HG02623 (cell line): ENCODE data around the gene CDK5.
"Not testable (repeated sequence)": the region's sequence is repeated elsewhere in the genome, so short reads cannot be mapped to it uniquely, and the experiment has no call there.

ENCODE experiments used
- ATAC-seq: cut with Tn5 transposase; IDR thresholded peaks from one replicate; pipeline ENCODE4 v1.9.1; 2021; ENCODE audit warnings: moderate library complexity; ENCODE audit not compliant: unreplicated experiment

Gene CDK5

GRCh38 chr7:151035902-151036301, 21.8 kb downstream of the CDK5 start:
- no peak for ATAC-seq

DNA sequence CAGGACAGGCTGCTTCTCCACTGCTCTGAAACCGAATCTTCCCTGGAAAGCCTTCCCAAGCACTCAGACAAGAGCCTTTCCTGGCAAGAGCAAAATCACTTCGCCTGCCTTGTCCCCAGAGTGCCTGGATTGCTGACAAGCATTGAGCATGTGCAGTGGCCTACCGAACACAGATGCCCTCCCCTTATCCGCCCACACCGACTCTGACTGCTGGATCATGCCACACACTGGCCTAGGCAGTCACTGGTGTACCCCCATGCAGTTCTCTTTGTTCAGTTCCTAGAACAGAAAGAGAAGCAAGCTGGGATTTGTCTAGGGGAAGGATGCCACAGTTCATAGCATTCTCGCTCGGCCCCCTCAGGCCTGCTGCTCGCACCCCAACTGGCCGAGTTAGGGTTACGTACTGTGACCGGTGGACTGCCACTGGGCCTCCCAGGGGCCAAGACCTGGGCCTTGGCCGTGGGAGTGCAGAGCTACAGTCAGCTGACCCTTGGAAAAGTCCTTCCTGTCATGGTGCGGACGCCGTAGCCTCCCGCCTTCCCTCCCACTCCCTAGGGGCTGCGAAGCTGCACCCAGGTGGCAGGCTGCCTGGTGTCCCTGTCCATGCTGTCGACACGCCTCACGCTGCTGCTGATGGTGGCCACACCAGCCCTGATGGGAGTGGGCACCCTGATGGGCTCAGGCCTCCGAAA, 22.5 kb downstream of the CDK5 start:
- no peak for ATAC-seq

DNA sequence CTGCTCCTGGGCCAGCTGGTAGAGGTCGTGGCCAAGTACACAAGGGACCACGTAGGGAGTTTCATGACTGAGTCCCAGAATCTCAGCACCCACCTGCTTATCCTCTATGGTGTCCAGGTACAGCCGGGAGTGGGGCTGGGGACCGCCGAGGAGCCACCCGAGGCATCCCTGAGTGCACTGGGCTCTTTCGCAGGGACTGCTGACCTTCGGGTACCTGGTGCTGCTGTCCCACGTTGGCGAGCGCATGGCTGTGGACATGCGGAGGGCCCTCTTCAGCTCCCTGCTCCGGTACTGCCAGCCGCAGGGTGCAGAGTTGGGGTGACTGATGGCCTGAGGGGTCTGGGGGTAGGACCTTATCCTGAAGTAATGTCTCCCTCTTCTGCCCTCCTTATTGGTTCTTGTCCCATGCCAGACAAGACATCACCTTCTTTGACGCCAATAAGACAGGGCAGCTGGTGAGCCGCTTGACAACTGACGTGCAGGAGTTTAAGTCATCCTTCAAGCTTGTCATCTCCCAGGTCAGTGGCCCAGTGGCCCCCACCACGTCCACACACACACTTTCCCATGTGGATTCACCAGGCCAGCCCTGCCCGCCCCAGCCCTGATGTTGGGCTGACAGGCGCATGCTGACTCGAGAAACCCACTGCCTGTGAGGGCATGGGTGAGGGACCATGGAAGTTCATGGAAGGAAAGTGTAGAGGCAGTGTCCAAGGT, 23.2 kb downstream of the CDK5 start:
- no peak for ATAC-seq

DNA sequence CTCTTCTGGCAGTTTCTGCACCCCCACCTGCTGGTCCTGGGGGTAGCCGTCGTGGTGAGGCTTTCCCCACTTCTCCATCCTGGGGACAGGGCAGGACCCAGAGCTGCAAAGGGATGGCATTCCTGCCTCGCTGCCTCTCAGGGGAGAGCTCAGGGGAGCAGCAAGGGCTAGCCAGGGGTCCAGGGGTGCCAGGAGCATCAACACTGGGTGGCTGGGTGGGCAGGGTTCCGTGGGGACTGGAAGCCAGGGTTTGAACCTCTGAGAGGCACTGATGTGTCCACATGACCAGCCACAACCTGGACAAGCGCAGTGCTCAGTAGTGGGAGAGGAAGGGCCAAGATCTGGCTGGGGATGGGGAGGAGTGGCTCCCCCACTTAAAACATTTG, 23.8 kb downstream of the CDK5 start:
- ATAC-seq: no peak

- ATAC-seq: no peak
Observed at GRCh38 chr7:151032936-151033863, 24.5 kb downstream of the CDK5 start.

GRCh38 chr7:151031011-151031410, 26.7 kb downstream of the CDK5 start:
- no peak for ATAC-seq

GRCh38 chr7:151028948-151029501, 28.7 kb downstream of the CDK5 start:
- no peak for ATAC-seq

DNA sequence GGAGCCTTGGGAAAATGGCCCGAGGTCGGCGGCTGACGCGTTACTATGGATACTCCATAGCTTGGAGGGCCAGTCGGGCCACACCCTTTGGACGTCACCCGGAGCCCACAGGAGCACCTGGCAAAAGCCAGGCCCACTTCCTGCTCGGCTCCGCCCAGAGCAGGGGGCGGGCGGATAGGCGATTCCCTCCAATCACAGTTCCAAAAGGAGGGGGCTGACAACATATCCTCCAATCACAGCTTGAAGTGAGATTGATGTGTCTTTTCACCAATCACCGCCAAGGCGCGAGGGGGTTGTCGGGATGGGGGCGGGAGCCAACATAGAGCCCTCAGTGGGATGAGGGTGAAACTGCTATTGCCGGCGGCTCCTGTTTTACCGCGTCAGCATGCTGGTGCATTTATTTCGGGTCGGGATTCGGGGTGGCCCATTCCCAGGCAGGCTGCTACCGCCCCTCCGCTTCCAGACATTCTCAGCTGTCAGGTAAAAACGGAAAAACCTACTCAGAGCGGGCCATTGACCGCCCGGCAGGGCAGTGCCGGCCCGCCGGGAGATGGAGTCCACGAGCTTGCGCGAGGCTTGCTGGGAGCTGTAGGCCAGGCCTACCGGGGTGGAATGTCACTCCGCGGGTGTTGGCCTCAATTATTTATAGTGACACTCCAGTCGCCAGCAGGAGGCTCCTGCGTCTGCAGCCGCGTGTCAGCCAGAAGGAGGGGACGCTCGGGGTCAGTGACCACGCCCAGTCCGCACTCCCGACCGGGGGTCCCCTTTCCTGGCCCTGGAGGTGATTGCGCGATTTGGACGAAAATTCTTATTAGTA, 29.4 kb downstream of the CDK5 start, which contains the start of gene ABCB8:
TSS of gene ABCB8 (plus strand) at position 320 of the 817 bp plus-strand sequence. CDS start at position 386, 66 bp downstream.
- peak; percentile 98 for ATAC-seq

DNA sequence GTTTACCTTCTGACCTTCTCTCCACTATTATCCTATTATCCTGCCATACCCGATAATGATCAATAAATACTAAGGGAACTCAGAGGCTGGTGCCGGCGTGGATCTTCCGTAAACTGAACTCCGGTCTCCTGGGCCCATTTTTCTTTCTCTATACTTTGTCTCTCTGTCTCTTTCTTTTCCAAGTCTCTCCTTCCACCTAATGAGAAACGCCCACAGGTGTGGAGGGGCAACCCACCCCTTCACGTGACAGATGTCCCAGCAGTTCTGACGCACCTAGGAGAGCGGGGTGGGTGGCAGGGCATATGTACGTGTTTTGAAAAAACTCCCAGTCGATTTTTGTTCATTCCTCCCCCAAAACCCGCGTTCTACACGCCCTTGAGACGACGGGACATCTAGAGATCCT, 30.0 kb downstream of the CDK5 start:
- ATAC-seq: not testable (repeated sequence)

GRCh38 chr7:151026771-151027727, 30.6 kb downstream of the CDK5 start:
- not testable (repeated sequence) for ATAC-seq

- ATAC-seq: no peak
Observed at GRCh38 chr7:151025924-151026671, 31.6 kb downstream of the CDK5 start.

DNA sequence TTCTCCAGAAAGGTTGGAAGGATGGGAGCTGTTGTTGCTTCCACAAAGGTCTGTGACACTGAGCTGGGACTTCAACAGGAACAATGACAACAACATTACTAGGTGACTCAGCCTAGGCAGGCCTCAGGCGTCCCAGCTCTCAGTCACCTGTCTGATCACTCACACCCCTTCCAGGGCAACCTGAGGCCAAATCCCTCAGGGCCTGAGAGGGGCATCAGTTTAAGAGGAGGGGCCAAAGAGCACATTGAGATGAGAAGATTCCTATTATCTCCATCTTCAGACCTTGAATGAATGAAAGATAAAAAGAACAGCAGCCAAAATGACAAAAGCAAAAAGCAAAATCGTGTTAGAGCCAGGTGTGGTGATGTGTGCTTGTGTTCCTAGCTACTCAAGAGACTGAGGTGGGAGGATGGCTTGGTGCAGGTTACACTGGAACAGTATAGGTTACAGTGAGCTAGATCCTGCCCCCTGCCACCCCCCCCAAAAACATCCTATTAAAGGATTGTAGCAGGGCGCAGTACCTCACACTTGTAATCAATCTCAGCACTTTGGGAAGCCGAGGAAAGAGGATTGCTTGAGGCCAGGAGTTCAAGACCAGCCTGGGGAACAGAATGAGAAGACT, 33.2 kb downstream of the CDK5 start, which contains the start of gene ATG9B:
TSS of gene ATG9B (minus strand) at position 60 of the 622 bp plus-strand sequence. CDS start 71 bp downstream, outside the sequence.
- ATAC-seq: no peak

DNA sequence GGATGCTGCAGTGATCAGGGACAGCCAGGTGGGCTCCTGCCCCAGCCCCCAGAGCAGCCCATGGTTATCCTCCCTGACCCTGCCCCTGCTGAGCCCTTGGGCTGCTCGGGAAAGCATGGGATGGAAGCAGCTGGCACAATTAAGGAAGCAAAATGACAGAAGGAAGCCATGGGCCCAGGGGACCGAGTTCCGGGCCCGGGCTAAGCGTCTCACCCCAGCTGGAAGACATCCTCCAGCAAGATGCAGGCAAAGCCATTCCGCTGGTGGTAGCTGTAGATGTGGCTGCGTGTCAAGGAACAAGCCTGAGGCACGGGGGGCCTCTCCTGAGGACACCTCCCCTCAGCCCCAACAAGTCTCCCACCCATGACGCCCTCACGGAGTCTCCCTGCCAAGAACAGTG, 34.5 kb downstream of the CDK5 start:
- ATAC-seq: no peak

GRCh38 chr7:151020231-151020630, 37.5 kb downstream of the CDK5 start:
- ATAC-seq: no peak

GRCh38 chr7:151019130-151019447, 38.6 kb downstream of the CDK5 start:
- no peak for ATAC-seq

DNA sequence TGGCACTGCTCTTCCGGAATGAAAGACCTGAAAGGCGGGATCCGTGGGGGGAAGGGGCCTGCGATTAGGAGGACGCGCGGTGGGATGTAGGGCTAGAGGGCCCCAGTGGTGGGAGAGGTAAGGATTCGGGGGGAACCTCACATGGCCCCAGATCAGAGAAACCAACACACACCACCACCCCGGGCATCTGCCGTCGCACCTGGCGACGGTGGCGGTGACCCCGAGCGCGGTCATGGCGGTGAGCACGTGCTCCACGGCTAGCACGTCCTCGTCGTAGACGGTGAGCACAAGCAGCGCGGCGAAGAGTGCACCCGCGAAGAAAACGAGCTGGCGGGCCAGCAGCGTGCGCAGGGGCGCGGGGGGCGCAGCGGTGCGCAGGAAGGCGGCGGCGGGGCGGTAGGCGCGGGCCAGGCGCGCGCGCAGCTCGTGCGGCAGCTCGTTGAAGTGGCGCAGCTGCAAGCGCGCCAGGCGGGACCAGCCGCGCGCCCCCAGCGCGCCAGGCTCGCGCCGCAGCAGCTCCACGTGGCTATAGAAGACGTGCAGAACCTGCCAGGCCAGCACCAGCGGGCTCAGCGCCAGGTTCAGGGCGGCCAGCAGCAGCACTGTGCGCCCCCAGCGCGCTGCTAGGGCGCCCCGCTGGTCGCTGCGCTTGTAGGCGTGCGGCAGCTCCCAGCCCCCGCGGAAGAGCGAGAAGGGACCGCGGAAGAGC, 39.1 kb downstream of the CDK5 start:
- peak; percentile 7 for ATAC-seq

GRCh38 chr7:151017953-151018420, 39.7 kb downstream of the CDK5 start:
- peak; percentile 56 for ATAC-seq
